Activated T-cell treated with anti-CD3 and anti-CD28 coated beads, Interleukin-2, amount 50 U/mL, for 4 hours (primary cell): ENCODE measurements around the gene GYPE. TPM values are rescaled to one million over a fixed set of nuclear protein-coding genes. Genes with fewer than 3 reads are reported as not detected.
A peak's percentile ranks its signal among the peaks of the same experiment; 100 is the strongest.
"Not testable (repeated sequence)": the region's sequence is repeated elsewhere in the genome, so short reads cannot be mapped to it uniquely, and the experiment has no call there.

Experiments
- ATAC-seq, 2 donors: fragments of 200-7000 bp; cut with Tn5 transposase; one replicate each; pipeline ENCODE4 v1.10.0; 2021
- DNase-seq: peaks from one replicate; pipeline ENCODE4 v3.0.0-alpha.2; 2020
- H3K27me3 Mint-ChIP-seq: one replicate; pipeline ENCODE4 v1.8.0; 2021; ENCODE audit warnings: low read depth, mixed read lengths
- H3K36me3 Mint-ChIP-seq: one replicate; pipeline ENCODE4 v1.8.0; 2022; ENCODE audit warnings: mixed read lengths; ENCODE audit not compliant: insufficient read depth
- H3K4me1 Mint-ChIP-seq: one replicate; pipeline ENCODE4 v1.8.0; 2021; ENCODE audit warnings: low read depth, mixed read lengths
- H3K4me3 Mint-ChIP-seq: one replicate; pipeline ENCODE4 v1.8.0; 2021; ENCODE audit warnings: mild to moderate bottlenecking, moderate library complexity, mixed read lengths
- H3K9me3 Mint-ChIP-seq: one replicate; pipeline ENCODE4 v1.8.0; 2021; ENCODE audit warnings: mixed read lengths
- total RNA-seq, 3 donors: library from RNA; stranded (reverse); gene quantifications; one replicate each; pipeline ENCODE4 v1.2.1, GENCODE V29; 2021

The GYPE gene
- total RNA-seq, 3 donors from 2014 or later: 0.26 to 2.1 (median 0.27) TPM

- H3K4me3 Mint-ChIP-seq, H3K36me3 Mint-ChIP-seq, ATAC-seq, H3K27me3 Mint-ChIP-seq, H3K4me1 Mint-ChIP-seq, DNase-seq, H3K9me3 Mint-ChIP-seq: not testable (repeated sequence)
These were observed 15.0 kb downstream of the GYPE start for GRCh38 chr4:143890323-143890722.

DNA sequence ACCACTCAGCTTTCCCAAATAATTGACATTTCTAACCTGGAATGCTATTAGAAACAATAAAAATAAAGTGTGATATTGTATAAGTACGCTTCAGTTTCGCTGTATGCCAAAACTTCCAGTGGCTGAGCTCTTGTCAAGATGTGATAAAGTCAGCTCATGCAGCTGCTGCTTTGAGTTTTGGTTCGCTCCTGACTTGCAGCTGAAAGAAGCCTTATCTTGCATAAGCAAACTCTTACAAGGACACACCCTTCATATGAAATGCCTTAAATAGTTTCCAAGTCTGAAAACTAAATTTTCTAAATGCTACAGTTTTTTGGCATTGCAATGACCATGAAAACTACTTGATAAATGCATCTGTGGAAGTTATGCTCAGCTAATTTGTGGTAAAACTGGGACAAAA lies 17.2 kb downstream of the GYPE start:
- not testable (repeated sequence) for H3K9me3 Mint-ChIP-seq, H3K36me3 Mint-ChIP-seq, ATAC-seq, DNase-seq, H3K4me3 Mint-ChIP-seq, H3K27me3 Mint-ChIP-seq, H3K4me1 Mint-ChIP-seq

GRCh38 chr4:143884965-143885364 lies 20.4 kb downstream of the GYPE start:
- not testable (repeated sequence) for DNase-seq, H3K36me3 Mint-ChIP-seq, H3K27me3 Mint-ChIP-seq, H3K4me3 Mint-ChIP-seq, H3K4me1 Mint-ChIP-seq, H3K9me3 Mint-ChIP-seq, ATAC-seq

DNA sequence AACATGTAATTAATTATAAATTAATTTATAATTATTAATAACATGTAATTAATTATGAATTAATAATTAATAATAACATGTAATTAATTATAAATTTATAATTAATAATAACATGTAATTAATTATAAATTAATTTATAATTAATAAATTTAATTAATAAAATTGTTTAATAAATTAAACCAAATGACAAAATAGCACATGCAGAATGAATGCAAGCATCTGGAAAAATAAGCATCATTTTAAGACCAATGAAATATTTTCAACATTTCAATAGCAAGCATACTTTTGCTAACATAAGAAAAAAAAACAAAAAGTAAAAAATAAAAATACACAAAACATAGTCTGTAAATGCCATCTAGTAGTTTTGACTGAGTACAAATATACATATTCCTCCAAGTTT lies 21.8 kb downstream of the GYPE start:
- DNase-seq (no peak), ATAC-seq (no peak)
- no peaks in the 10 kb centered on the region for H3K36me3 Mint-ChIP-seq
- H3K27me3 Mint-ChIP-seq: no peaks in the 10 kb centered on the region
- no peaks in the 10 kb centered on the region for H3K4me1 Mint-ChIP-seq
- H3K4me3 Mint-ChIP-seq: no peak overlapping the region
- H3K9me3 Mint-ChIP-seq: no peaks in the 10 kb centered on the region

DNA sequence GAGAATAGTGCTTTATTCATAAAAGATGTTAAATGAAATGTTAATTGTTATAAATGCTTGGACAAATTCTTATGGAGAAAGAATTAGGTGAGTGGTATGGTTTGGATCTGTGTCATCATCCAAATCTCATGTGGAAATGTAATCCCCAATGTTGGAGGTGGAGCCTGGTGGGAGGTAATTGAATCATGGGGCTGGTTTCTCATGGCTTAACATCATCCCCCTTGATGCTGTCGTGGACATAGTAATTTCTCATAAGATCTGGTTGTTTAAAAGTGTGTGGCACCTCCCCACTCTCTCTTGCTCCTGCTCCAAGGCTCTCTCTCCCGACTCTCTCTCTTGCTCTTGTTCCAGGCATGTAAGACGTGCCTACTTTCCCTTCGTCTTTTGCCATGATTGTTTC lies 22.5 kb downstream of the GYPE start:
- no peak overlapping the region for H3K4me3 Mint-ChIP-seq
- ATAC-seq: no peak
- H3K27me3 Mint-ChIP-seq: no peaks in the 10 kb centered on the region
- no peak for DNase-seq
- no peaks in the 10 kb centered on the region for H3K36me3 Mint-ChIP-seq
- no peaks in the 10 kb centered on the region for H3K4me1 Mint-ChIP-seq
- no peaks in the 10 kb centered on the region for H3K9me3 Mint-ChIP-seq

- H3K4me1 Mint-ChIP-seq, H3K27me3 Mint-ChIP-seq, H3K9me3 Mint-ChIP-seq, DNase-seq, H3K4me3 Mint-ChIP-seq, H3K36me3 Mint-ChIP-seq, ATAC-seq: not testable (repeated sequence)
These were observed 25.8 kb downstream of the GYPE start for GRCh38 chr4:143879561-143879960.

DNA sequence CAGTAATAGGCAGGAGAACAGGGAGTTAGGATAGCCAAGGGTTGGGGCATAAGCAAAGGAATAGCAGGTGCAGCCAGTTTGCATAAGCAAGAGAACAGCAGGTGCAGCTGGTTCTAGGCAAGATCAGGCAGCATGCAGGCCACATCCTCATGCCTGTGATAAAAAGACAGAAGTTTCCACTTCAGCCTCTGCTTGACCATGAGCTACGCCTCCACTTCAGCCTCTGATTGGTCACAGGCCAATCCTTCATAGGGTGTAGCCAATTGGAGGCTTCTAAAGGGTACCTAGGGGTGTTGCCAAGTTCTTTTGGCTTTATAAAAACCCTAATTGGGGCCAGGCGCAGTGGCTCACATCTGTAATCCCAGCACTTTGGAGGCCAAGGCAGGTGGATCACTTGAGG lies 30.0 kb downstream of the GYPE start:
- ATAC-seq, H3K36me3 Mint-ChIP-seq, H3K4me1 Mint-ChIP-seq, H3K27me3 Mint-ChIP-seq, DNase-seq, H3K4me3 Mint-ChIP-seq, H3K9me3 Mint-ChIP-seq: not testable (repeated sequence)

DNA sequence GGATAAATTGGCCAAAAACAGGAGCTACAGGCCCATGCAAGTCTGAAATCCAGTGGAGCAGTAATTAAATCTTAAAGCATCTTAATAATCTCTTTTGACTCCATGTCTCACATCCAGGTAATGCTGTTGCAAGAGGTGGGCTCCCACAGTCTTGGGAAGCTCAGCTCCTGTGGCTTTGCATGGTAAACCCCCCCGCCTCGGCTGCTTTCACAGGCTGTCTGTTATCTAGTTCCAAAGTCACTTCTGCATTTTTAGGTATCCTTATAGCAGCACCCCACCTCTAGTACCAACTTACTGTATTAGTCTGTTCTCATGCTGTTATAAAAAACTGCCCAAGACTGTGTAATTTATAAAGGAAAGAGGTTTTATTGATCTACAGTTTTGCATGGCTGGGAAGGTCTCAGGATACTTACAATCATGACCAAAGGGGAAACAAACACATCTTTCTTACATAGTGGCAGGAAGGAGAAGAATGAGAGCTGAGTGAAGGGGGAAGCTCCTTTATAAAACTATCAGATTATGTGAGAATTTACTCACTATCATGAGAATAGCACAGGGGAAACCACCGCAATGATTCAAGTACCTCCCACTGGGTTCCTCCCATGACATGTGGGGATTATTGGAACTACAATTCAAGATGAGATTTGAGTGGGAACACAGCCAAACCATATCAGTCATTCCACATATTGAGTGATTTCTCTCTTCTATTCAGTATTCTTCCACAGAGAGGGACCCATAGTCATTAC lies 34.7 kb downstream of the GYPE start:
- not testable (repeated sequence) for H3K4me3 Mint-ChIP-seq, H3K36me3 Mint-ChIP-seq, H3K27me3 Mint-ChIP-seq, DNase-seq, H3K9me3 Mint-ChIP-seq, H3K4me1 Mint-ChIP-seq
- peak; percentile 70 for ATAC-seq

- DNase-seq, H3K36me3 Mint-ChIP-seq, H3K4me1 Mint-ChIP-seq, H3K4me3 Mint-ChIP-seq, ATAC-seq, H3K9me3 Mint-ChIP-seq, H3K27me3 Mint-ChIP-seq: not testable (repeated sequence)
These were observed 35.4 kb downstream of the GYPE start for GRCh38 chr4:143869925-143870324.

GRCh38 chr4:143862716-143863115 lies 42.6 kb downstream of the GYPE start:
- not testable (repeated sequence) for H3K4me3 Mint-ChIP-seq, ATAC-seq, H3K27me3 Mint-ChIP-seq, DNase-seq, H3K9me3 Mint-ChIP-seq, H3K4me1 Mint-ChIP-seq, H3K36me3 Mint-ChIP-seq

DNA sequence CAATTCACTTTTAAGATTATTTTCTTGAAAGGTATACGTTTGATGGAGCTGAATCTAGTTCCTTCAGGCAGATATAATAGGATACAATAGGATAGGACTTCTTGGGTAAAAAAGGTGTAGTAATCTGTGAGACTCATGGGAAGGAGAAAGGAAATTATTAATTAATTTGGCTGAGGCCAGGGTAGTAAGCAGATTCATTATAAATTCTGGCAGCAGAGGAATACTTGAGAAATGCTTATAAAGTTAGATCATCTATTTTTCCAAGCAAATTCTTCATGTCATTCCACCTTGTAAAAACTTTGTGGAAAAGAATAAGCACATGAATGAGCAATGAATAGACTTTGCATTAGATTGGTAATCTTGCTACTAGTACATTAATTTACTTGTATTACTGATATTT lies 46.9 kb downstream of the GYPE start:
- Mint-ChIP-seq H3K4me3 (no peak overlapping the region), H3K36me3 (no peaks in the 10 kb centered on the region), H3K9me3 (no peaks in the 10 kb centered on the region), H3K27me3 (no peaks in the 10 kb centered on the region), H3K4me1 (no peaks in the 10 kb centered on the region)
- ATAC-seq (no peak), DNase-seq (no peak)

DNA sequence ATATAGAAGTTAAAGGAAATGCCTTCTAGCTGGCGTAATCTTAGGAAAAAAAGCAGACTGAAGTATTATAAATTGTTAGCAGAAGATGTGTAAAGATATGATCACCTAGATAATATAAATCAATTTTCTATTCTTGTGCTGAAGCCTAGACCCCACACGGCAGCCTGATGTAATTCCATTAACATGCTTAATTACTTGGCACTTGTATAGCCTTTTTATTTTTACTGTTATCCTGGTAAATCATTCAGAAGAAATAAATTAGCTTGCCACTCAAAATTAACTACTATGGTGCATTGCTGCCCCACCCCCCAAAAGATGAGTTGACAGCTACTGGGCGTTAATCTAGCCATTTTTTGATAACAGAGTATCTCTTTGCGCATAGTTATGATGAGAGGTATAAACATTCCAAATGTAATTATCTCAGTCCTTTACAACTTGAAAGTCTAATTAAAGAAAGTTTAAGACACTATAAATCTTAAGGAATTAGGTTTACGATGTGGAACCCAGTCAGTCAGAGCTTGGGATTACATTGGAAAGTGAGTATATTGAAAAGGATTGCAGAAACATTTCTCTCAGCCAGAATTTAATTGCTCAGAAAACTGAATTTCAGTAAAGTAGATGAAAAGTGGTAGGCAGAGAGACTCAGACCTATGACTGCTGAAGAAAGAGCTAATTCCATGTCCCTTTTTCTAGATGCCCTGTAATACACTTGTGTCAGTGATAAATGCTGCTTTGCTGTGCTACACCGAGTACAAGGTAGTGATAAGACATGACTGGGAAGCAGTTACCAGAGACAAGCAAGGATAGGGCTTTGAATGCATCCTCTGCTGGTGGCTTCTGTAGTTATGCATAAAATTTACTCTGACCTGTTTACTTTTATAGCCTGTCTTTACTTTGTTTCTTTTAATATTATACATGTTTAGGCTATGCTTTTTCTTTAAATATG lies 47.7 kb downstream of the GYPE start:
- H3K27me3 Mint-ChIP-seq, H3K4me1 Mint-ChIP-seq, H3K4me3 Mint-ChIP-seq, H3K9me3 Mint-ChIP-seq, ATAC-seq, H3K36me3 Mint-ChIP-seq, DNase-seq: not testable (repeated sequence)

- H3K4me3 Mint-ChIP-seq, DNase-seq, H3K27me3 Mint-ChIP-seq, H3K9me3 Mint-ChIP-seq, ATAC-seq, H3K36me3 Mint-ChIP-seq, H3K4me1 Mint-ChIP-seq: not testable (repeated sequence)
These were observed 49.3 kb downstream of the GYPE start for GRCh38 chr4:143856017-143856557.

GRCh38 chr4:143854645-143855044 lies 50.7 kb downstream of the GYPE start:
- not testable (repeated sequence) for H3K4me3 Mint-ChIP-seq, H3K9me3 Mint-ChIP-seq, DNase-seq, H3K36me3 Mint-ChIP-seq, H3K4me1 Mint-ChIP-seq, ATAC-seq, H3K27me3 Mint-ChIP-seq

DNA sequence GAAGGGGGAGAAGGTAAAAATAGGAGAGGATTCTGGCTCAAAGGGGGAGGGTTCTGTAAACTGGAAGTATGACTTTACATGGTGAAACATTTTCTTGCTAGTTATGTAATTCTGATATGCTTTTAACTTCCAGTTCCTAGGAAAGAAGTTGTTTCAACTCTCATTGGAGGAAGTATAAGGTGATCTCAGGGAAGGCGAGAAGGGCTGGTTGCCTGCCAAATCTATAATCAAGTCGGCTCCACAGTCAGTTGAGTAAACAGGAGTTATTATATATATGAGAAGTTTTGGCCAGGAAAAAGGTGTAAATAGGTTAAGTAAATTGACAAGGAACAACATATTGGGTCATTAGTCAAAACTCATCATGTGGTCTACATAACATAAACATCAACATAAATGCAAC lies 56.1 kb downstream of the GYPE start:
- not testable (repeated sequence) for H3K4me3 Mint-ChIP-seq, ATAC-seq, DNase-seq, H3K9me3 Mint-ChIP-seq, H3K36me3 Mint-ChIP-seq, H3K27me3 Mint-ChIP-seq, H3K4me1 Mint-ChIP-seq
